Lower leg skin (tissue), 3 donors: ENCODE measurements around the gene WHRN.

ENCODE experiments used
- CTCF ChIP-seq, 3 donors: fragments of 450-650 bp; IDR thresholded peaks; one replicate each; pipeline ENCODE4 v1.5.1; 2016; ENCODE audit warnings: antibody characterized with exemption in 3 of 3, mild to moderate bottlenecking in 3 of 3, moderate library complexity in 2 of 3
- POLR2A ChIP-seq, 2 donors: fragments of 450-650 bp; IDR thresholded peaks; one replicate each; pipeline ENCODE4 v1.6.1; 2016 to 2017; ENCODE audit warnings: antibody characterized with exemption in 2 of 2, mild to moderate bottlenecking in 1 of 2, moderate library complexity in 1 of 2

DNA sequence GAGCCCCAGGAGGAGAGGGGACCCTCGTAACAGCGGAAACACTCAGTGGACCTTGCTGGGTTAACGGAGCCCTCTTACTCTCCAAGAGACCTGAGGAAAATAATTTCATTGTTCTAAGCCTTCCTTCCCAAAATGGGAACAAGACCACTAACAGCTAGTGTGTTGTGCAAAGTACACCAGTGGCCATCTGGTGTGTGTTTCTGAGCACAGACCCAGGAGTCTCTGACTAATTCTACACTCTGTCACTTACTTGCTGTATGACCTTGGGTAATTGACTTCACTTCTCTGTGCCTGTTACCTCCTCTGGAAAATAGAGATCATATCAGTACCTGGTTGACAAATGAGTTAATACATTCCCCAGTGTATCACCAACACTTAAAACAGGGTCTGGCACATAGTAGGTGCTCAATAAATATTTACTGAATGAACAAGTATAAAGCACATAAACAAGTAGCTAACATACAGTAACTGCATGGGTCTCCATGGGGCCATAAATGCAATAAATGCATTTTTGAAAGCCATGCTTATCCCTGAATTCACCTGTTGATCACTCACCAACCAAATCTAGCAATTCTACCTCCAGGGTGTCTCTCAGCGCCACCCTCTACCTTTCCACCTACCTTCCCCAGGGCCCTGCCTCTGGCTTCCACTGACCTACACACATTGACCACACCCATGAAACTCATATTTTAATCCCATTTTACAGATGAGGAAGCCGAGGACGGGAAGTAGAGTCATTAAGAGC lies 72.8 kb downstream of the WHRN start:
- no peak for TF ChIP-seq CTCF (IDR thresholded peaks at IDR 0.05)
- no peak for TF ChIP-seq POLR2A (IDR thresholded peaks at IDR 0.05)
